IPS DF 6.9 (cell line): ENCODE results near the gene CDKL1.
"Not testable (repeated sequence)": the region's sequence is repeated elsewhere in the genome, so short reads cannot be mapped to it uniquely, and the experiment has no call there.

Source experiments
- DNase-seq: peaks from one replicate; pipeline ENCODE4 v3.0.0-alpha.2; 2013; ENCODE audit warnings: low read depth, low spot score
- H3K27ac ChIP-seq: one replicate; pipeline ENCODE4 v1.5.1; 2013; ENCODE audit warnings: low read length, control low read depth
- H3K27me3 ChIP-seq: 2 replicates; pipeline ENCODE4 v1.6.1; 2013; ENCODE audit warnings: mild to moderate bottlenecking, low read length; ENCODE audit not compliant: control insufficient read depth, insufficient read depth
- H3K36me3 ChIP-seq: 2 replicates; pipeline ENCODE4 v1.6.1; 2013; ENCODE audit warnings: low read length; ENCODE audit not compliant: control insufficient read depth, insufficient read depth
- H3K4me1 ChIP-seq: 2 replicates; pipeline ENCODE4 v1.6.1; 2013; ENCODE audit warnings: low read length; ENCODE audit not compliant: control insufficient read depth, insufficient read depth
- H3K4me3 ChIP-seq: 2 replicates; pipeline ENCODE4 v1.5.1; 2013; ENCODE audit warnings: mild to moderate bottlenecking, low read length
- H3K9me3 ChIP-seq: 2 replicates; pipeline ENCODE4 v1.6.1; 2013; ENCODE audit warnings: low read length, inconsistent platforms; ENCODE audit not compliant: control insufficient read depth, insufficient read depth
- WGBS: extraction: QIAGEN DNeasy Blood & Tissue Kit; methylation state at CpG from one replicate; pipeline ENCODE4 v1.1.7; 2013; ENCODE audit warnings: mixed read lengths, missing lambda C conversion rate; ENCODE audit not compliant: insufficient read length, insufficient coverage; 5-methylcytosine and 5-hydroxymethylcytosine counted together

Gene CDKL1

GRCh38 chr14:50359631-50360030 is 37.0 kb downstream of the CDKL1 start:
- Histone ChIP-seq H3K9me3 (no peaks in the 10 kb centered on the region), H3K36me3 (no peaks in the 10 kb centered on the region), H3K27me3 (no peaks in the 10 kb centered on the region), H3K27ac (no peak overlapping the region), H3K4me1 (peaks cover 5% of the 10 kb centered on the region), H3K4me3 (no peak overlapping the region)
- no peak for DNase-seq
- WGBS, result no CpG with 5 or more reads among the region's 5 CpGs

GRCh38 chr14:50357753-50358395 is 38.8 kb downstream of the CDKL1 start:
- Histone ChIP-seq H3K4me3 (no peak overlapping the region), H3K36me3 (no peaks in the 10 kb centered on the region), H3K4me1 (peaks cover 5% of the 10 kb centered on the region), H3K27ac (no peak overlapping the region), H3K9me3 (no peaks in the 10 kb centered on the region), H3K27me3 (no peaks in the 10 kb centered on the region)
- no CpG with 5 or more reads among the region's 4 CpGs for WGBS
- DNase-seq, result no peak

GRCh38 chr14:50357124-50357523 is 39.6 kb downstream of the CDKL1 start:
- Histone ChIP-seq H3K27me3 (no peaks in the 10 kb centered on the region), H3K4me1 (peaks cover 5% of the 10 kb centered on the region), H3K4me3 (no peak overlapping the region), H3K9me3 (no peaks in the 10 kb centered on the region), H3K27ac (no peak overlapping the region), H3K36me3 (no peaks in the 10 kb centered on the region)
- no peak for DNase-seq
- WGBS, result no CpG with 5 or more reads among the region's 6 CpGs

DNA sequence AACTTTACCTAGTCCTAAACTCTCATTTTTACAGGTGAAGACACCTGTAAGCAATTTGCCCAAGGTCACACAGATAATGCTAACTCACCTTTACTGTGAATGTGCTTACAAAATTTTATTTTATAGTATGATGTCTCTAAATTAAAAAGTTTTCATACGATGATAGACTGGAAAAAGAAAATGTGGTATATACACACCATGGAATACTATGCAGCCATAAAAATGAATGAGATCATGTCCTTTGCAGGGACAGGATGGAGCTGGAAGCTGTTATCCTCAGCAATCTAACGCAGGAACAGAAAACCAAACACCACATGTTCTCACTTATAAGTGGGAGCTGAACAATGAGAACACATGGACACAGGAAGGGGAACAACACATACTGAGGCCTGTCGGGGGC is 40.4 kb downstream of the CDKL1 start:
- H3K4me3 ChIP-seq, H3K9me3 ChIP-seq, H3K27ac ChIP-seq, H3K27me3 ChIP-seq, H3K4me1 ChIP-seq, DNase-seq, H3K36me3 ChIP-seq: not testable (repeated sequence)
- WGBS, result no CpG with 5 or more reads among the region's 3 CpGs

DNA sequence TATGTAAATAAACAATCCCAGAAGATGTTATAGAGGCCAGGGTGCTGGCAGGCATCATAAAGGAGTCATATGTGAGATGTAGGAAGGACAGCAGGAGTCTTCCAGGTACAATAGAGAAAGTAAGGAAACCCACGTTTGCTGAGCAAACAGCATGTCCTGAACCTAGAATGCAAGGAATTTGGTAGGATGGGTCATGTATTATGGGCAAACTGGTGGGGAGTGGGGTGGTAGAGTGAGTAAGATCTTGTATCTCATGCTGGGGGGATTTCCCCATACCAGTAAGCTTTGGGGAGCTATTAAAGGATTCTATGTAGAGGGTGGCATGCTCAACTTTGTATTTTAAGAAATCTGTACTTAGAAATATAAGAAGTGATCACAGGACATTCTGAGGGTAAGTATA is 41.0 kb downstream of the CDKL1 start:
- Histone ChIP-seq H3K4me1 (peaks cover 5% of the 10 kb centered on the region), H3K27me3 (no peaks in the 10 kb centered on the region), H3K4me3 (no peak overlapping the region), H3K9me3 (no peaks in the 10 kb centered on the region), H3K36me3 (no peaks in the 10 kb centered on the region), H3K27ac (no peak overlapping the region)
- no CpG with 5 or more reads among the region's 1 CpG for WGBS
- DNase-seq, result no peak

DNA sequence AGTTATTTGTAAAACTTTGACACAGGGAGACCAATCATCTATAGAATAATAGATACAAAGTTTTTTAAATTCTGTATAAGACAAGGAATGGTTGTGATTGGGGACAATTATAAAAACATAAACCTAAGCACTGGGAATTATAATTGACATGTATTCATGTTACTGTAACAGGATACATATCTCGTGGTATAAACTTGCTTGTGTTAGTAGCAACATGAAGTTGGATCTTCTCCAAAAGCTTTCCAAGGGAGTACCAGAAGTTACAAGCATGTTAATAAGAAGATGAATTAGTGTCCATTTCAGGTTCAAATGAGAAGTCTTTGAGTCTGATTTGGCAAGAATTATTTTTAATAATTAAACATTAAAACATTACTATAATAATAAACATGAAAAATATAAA is 42.2 kb downstream of the CDKL1 start:
- Histone ChIP-seq H3K36me3 (no peaks in the 10 kb centered on the region), H3K27ac (no peak overlapping the region), H3K9me3 (no peaks in the 10 kb centered on the region), H3K4me3 (no peak overlapping the region), H3K4me1 (peaks cover 5% of the 10 kb centered on the region), H3K27me3 (no peaks in the 10 kb centered on the region)
- no CpG with 5 or more reads among the region's 1 CpG for WGBS
- DNase-seq, result no peak

DNA sequence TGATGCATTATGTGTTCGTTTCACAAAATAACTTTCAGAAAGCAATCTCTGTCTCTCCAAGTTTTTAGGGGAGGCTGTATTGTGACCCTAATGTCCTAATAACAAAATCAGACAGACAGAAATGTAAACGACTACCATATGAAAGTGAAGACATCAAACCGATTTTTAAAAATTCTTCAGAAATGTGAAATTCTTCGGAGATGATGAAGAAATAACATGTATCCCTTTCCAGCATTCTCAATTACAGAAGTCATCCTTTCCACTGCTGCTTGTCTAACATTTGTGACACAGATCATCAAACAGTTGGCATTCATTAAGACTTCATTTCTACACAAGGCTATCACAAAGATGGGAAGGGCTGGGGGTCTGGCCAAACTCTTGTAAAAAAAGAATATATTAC is 43.6 kb downstream of the CDKL1 start:
- peaks cover 5% of the 10 kb centered on the region for H3K4me1 ChIP-seq
- DNase-seq, result no peak
- no peak overlapping the region for H3K4me3 ChIP-seq
- H3K27me3 ChIP-seq, result no peaks in the 10 kb centered on the region
- H3K36me3 ChIP-seq, result no peaks in the 10 kb centered on the region
- WGBS, result no CpG with 5 or more reads among the region's 4 CpGs
- H3K9me3 ChIP-seq, result no peaks in the 10 kb centered on the region
- no peak overlapping the region for H3K27ac ChIP-seq

GRCh38 chr14:50352584-50352983 is 44.1 kb downstream of the CDKL1 start:
- Histone ChIP-seq H3K27ac (no peak overlapping the region), H3K9me3 (no peaks in the 10 kb centered on the region), H3K4me1 (peaks cover 2% of the 10 kb centered on the region), H3K4me3 (no peak overlapping the region), H3K36me3 (no peaks in the 10 kb centered on the region), H3K27me3 (no peaks in the 10 kb centered on the region)
- no peak for DNase-seq
- WGBS, result no CpG with 5 or more reads among the region's 4 CpGs

GRCh38 chr14:50350975-50351374 is 45.7 kb downstream of the CDKL1 start:
- no peak for DNase-seq
- H3K27me3 ChIP-seq, result no peaks in the 10 kb centered on the region
- no peaks in the 10 kb centered on the region for H3K9me3 ChIP-seq
- H3K4me1 ChIP-seq, result peaks cover 2% of the 10 kb centered on the region
- H3K4me3 ChIP-seq, result no peak overlapping the region
- no peaks in the 10 kb centered on the region for H3K36me3 ChIP-seq
- WGBS, result no CpG with 5 or more reads among the region's 2 CpGs
- no peak overlapping the region for H3K27ac ChIP-seq

- no peak for DNase-seq
- Histone ChIP-seq H3K4me3 (no peak overlapping the region), H3K27ac (no peak overlapping the region), H3K4me1 (no peaks in the 10 kb centered on the region), H3K27me3 (no peaks in the 10 kb centered on the region), H3K9me3 (no peaks in the 10 kb centered on the region), H3K36me3 (no peaks in the 10 kb centered on the region)
Observed at GRCh38 chr14:50348933-50349332, 47.7 kb downstream of the CDKL1 start.

DNA sequence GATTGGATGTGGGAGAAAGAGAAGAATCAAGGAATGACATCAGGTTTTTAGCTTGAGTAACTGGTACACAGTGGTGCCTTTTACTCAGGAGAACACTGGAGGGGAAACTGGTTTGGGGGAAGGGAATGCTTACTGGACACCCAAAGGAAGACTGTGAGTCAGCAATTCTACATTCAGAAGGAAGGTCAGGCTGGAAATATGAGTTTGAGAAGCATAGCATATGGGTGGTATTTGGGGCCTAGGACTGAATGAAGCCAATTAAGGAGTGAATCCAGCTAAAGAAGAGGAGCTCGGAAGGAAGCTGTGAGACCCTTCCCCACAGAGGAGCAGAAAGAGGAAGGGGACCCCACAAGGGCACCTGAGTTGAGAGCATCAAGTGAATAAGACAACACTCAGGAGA is 49.2 kb downstream of the CDKL1 start:
- no CpG with 5 or more reads among the region's 1 CpG for WGBS

More for the DNA sequence above, 49.2 kb downstream of the CDKL1 start:
- peaks cover 3% of the 10 kb centered on the region; the same call in 1 of the 2 replicates for H3K4me1 ChIP-seq
- no peak overlapping the region for H3K27ac ChIP-seq
- no peak overlapping the region for H3K4me3 ChIP-seq
- H3K36me3 ChIP-seq, result no peaks in the 10 kb centered on the region
- no peak for DNase-seq
- H3K27me3 ChIP-seq, result no peaks in the 10 kb centered on the region
- no peaks in the 10 kb centered on the region for H3K9me3 ChIP-seq
